C4-2B (cell line): ENCODE measurements around the gene RSRC1.

ENCODE experiments used
- H3K27ac ChIP-seq: fragments of 450-650 bp; 2 replicates; pipeline ENCODE4 v1.5.1; 2017
- ZFX ChIP-seq: fragments of 450-650 bp; IDR thresholded peaks from 2 replicates; pipeline ENCODE4 v1.6.1; 2017
- TF ChIP-seq, protein P1 (sequence below): fragments of 450-650 bp; conservative IDR thresholded peaks from 2 replicates; pipeline ENCODE4 v1.5.1; 2017; ENCODE audit warnings: mild to moderate bottlenecking

The RSRC1 gene

DNA sequence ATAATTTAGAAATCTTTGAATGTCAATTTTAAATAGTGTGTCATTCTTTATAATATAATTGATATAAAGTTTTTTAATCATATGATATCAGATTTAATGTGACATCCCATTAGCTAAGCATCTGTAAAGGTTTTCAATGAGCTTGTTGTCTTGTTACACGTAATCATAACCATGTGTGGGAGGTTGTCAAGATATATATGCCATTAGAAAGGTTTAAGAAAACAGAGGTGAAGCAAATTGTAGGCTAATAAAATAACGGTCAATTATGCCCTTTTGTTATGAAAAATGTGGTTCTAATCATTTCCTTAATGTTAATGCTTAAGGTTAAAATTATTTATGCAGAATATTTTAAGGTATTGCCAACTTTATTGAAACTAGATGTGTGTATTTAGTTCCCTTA is 56.3 kb downstream of the RSRC1 start:
- no peak for TF ChIP-seq ZFX

DNA sequence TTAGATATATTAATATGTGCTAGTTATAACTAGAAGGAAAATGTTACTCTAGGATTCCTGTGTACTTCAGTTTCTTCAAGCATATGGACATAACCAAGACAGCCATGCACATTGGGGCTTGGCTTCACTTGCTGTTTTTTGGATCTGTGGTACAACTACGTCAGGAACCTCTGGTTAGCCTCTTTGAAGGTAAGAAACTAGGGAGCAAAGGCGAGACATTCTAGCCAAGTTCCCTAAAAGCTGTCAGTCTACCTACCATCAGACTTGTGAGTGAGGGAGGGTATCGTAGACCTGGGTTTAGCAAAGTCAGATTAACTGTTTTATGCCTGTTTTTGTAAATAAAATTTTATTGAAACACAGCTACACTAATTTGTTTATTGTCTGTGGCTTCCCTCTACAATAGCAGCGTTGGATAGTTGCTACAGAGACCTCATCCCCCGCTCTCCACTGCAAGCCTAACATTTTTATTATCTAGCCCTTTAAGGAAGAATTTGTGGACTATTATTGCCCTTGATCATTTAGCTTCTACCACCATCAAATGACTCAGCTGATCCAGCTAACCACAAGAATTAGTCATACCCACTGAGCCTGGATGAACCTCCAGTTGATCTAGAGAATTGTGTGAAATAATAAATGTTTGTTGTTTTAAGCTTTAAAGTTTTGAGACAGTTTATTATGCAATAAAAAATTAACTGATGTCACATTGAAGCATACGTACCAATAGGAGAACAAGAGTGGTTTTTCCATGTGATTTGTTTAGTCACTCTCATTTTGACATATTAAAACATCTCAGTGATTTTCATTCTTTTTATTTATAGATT is 58.1 kb downstream of the RSRC1 start:
- no peak overlapping the region for H3K27ac ChIP-seq
- TF ChIP-seq ZFX: no peak
- TF ChIP-seq, protein P1, sequence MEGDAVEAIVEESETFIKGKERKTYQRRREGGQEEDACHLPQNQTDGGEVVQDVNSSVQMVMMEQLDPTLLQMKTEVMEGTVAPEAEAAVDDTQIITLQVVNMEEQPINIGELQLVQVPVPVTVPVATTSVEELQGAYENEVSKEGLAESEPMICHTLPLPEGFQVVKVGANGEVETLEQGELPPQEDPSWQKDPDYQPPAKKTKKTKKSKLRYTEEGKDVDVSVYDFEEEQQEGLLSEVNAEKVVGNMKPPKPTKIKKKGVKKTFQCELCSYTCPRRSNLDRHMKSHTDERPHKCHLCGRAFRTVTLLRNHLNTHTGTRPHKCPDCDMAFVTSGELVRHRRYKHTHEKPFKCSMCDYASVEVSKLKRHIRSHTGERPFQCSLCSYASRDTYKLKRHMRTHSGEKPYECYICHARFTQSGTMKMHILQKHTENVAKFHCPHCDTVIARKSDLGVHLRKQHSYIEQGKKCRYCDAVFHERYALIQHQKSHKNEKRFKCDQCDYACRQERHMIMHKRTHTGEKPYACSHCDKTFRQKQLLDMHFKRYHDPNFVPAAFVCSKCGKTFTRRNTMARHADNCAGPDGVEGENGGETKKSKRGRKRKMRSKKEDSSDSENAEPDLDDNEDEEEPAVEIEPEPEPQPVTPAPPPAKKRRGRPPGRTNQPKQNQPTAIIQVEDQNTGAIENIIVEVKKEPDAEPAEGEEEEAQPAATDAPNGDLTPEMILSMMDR: no peak

More for the DNA sequence above, 56.3 kb downstream of the RSRC1 start:
- H3K27ac ChIP-seq: no peak overlapping the region

DNA sequence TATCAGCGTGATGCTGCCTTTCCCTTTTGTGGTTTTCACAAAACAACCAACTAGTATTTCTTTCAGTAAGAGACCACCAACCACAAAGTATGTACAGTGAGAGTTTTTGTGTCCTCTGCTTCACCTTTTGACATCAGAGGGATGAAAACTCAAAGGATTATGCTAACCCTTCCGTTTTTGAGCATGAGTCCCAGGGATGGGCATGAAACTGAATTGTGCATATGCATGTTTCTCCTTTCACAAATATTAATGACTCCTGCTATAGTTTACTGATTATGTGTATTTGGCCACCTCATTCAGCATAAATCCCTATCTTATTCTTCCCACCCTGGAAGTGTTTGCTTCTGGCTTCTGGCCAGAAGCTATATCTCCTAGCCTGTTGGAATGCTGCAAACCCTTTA is 59.2 kb downstream of the RSRC1 start:
- no peak overlapping the region for H3K27ac ChIP-seq
- no peak for TF ChIP-seq ZFX
- TF ChIP-seq, protein P1: no peak

DNA sequence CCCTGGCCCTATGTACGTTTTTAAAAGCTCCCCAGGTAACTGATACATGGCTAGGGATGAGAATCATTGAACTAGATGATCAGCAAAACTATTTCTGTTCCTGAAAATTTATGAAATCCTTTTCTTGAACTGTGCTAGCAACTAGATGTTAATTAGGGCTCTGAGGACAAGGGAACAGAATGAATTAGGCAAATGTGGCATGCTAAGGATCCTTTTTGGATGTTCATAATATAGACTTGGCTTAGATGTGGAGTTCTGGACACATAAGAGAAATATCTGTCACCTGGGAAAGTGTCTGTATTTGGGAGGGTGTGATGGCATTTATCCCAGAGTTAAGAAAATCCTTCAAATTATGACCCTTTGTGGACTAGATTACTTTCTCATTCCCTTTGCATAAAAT is 71.2 kb downstream of the RSRC1 start:
- H3K27ac ChIP-seq: no peak overlapping the region
- TF ChIP-seq ZFX: no peak
- TF ChIP-seq, protein P1: no peak

DNA sequence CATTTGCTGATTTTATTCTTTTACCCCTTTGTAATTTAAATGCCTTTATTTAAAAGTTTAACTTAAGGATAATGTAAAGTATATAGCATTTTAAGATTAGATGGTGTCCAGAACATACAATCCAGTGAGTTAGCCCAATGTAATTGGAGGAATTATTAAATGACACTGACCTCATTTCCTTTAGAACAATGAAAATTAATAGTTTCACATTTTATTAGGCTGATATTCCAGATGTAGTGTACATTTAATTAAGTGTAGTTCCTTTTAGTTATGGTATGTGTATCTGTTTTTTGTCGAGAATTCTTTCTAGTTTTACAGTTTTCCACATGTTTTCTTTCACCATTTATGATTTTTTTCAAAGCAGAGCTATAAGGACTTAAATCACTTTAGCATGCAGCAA is 75.8 kb downstream of the RSRC1 start:
- H3K27ac ChIP-seq: no peak overlapping the region
- TF ChIP-seq ZFX: no peak
- TF ChIP-seq, protein P1: no peak

DNA sequence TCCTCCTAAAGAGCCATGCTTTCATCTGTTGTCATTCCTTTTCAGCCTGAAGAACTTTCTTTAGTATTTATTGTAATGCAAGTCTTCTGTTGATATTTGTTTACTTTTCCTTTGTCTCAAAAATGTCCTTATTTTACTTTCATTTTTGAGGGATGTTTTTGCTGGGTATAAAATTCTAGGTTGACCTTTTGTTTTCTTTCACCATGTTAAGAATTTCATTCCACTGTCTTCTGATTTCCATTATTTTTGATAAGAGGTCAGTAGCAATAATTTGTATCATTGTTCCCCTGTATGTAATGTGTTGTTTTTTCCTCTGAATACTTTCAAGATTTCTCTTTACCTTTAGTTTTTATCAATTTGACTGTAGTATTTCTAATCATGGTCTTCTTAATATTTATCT is 91.1 kb downstream of the RSRC1 start:
- no peak for TF ChIP-seq ZFX
- TF ChIP-seq, protein P1: no peak
- no peak overlapping the region for H3K27ac ChIP-seq

DNA sequence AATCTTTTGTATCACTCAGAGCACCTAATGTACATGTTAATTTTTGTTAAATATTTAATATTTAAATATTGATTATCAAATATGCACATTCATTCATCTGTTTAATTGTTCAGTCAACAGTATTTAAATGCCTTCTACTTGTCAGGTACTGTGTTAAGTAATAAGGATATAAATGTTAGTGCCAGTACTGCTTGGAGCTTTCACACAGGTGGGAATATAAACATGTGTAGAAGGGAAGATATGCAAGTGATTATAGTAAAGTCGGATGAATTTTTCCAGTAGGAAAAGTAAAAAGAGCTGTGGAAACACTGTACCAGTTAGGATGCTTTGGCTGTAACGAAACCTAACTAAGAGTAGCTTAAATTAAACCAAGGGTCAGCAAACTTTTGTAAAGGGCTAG is 95.4 kb downstream of the RSRC1 start:
- TF ChIP-seq, protein P1: no peak
- TF ChIP-seq ZFX: no peak
- H3K27ac ChIP-seq: no peak overlapping the region

DNA sequence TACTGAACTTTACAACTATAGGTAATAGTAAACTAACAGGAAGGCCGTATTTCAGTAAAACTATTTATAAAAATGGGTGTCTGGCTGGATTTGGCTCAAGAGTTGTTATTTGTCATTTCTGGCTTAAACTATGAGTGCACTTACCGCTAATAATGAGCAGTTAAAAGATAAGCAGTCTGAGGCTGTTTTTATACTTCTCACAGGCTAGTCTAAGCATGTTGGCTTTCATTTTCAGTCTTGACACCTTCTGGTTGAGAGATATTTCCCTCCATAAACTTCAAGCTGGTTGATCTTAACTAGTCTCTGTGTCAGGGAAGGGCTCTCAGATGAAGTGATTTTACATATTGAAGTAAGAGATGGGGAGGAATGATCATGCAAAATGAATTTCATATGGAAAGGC is 96.1 kb downstream of the RSRC1 start:
- TF ChIP-seq, protein P1: no peak
- no peak for TF ChIP-seq ZFX
- no peak overlapping the region for H3K27ac ChIP-seq
